NCI-H1930 (cell line): ENCODE measurements around the gene FAM3C.

Experiments
- DNase-seq, 2 experiments: peaks; one replicate each; lab custom pipeline; 2025; lab: John Stamatoyannopoulos, UW

The FAM3C gene

DNA sequence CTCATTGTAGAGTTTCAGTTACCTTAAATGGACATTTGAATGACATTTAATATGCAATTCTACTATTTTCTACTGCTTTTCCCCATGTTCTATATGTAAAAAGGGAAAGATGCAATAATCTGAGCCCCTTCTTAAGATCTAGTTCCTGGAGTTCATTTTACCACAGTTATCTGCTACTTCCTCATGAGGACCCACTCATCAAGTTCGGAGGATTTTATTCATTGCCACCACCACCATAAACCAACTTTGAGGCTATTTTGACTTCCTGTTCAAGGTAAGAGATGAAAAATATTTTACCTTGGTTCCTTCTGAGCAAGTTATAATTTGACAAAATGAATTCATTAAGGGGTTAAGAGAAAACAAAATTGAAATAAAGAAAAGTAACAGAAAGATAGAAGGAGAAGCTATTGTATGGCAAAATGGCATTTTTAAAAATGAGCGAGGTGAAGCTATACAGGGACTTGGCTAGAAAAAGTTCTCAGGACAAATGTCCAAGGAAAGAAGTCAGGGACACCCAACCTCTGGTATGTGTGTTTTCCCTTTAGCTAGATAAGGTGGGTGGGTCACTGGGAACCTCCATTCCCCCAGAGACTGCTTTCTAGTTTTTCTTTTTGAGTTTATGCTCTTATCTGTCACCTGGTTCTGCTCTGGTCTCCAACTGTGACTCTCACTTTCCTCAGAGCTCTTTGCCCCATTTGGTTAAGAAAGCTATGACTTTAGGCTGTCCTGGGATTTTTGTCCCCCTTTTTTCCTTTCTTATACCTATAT lies 14.9 kb upstream of the FAM3C start:
- no peak for DNase-seq

DNA sequence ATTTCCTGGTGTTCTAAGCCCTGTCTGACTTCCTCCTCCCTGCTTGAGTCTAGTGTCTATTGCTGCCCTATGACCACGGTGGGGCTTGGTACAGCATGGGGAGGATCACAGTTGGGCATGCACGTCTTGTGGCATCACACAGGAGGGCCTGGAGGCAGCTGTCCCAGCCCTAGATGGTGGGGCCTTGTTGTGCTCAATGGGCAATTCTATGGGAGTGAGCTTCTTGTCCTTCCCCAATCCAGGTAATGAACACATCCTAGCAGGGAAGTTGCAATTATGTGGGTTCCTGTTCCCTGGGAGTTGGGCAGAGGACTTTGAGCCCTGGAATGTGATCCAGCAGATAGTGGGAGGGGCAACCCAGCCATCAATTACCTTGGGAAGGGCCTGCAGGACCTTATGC lies 10.8 kb upstream of the FAM3C start:
- DNase-seq: no peak

DNA sequence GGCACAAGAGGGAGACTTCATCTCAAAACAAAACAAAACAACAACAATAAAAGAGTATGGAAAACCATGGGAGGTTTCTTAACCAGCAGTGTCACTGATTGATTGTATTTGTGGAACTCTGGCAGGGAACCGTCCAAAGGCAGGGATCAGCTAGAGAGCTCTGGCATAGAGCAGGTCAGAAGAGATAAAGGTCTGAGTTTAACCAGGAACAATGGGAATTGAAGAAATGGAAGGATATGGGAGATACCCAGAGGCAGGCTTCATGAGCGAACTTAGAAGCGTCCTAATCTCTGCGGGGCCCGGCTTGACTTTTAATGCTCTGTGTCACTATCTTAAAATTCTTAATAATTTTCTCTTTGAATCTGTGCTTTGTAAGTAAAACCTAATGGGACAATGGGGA lies 10.4 kb upstream of the FAM3C start:
- DNase-seq: no peak

DNA sequence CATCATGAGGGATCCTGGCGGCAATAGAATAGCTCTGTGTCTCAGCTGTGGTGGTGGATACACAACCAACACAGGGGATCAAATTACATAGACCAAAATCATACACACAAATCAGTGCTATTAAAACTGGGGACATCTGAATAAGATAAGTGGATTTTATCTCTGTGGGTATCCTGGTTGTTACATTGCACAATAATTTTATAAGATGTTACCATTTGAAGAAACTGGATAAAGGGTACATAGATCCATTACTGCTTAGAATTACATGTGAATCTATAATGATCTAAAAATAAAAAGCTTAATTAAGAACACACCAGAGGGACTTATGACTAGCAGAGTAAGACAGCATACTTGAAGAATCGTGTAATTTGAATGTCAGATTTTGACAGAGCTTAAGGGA lies 8.2 kb upstream of the FAM3C start:
- DNase-seq: no peak

DNA sequence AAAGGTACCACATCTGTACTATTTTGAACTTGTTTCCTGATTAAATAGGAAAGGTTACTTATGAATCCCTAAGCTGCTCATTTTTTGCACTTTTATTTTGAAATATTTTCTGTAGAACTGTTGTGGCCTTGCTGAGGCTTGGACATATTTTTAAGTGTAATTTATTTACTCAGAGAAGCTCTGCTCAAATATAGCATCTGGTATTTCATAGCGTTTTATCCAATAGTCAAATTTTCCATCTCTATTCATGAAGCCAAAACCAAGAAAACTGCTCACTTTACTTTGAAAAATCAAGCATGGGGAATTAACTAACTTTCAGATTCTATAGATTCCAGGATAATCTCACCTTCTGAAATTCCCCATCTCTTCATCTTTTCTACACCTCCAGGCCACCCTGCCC lies 6.6 kb upstream of the FAM3C start:
- DNase-seq: no peak

DNA sequence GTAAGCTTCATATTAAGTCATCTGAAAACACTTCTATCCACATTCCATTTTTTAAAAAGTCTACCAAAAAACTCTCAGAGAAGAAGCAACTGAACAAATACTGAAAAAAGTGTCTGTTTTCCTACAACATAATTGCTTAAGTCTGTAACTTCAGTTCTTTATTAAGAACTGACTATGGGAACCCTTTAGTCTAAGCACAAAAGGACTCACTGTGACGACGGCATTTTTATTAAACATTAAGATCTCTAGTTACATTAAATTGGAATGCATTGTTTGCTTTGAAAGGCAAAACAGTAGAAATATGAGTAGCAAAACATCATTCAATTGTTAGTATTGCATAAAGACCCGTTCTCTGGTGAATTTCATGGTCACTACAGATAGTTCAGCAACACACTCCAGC lies 5.8 kb upstream of the FAM3C start:
- peak; percentile 39 to 57 for DNase-seq

DNA sequence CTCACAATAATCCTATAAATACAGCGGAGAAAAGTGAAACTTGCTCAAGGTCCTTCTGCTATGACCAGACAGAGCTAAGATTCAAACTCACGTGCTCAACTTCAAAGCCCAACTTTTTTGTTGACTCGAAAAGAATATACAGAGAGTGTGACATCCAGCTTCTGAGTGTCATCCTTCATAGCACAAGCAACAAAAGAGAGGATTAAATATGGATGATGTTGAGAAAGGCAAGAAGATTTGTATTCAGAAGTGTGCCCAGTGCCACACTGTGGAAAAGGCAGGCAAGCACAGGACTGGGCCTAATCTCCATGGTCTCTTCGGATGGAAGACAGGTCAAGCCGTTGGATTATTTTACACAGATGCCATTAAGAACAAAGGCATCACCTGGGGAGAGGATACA lies 2.1 kb upstream of the FAM3C start:
- peak; percentile 12 to 16 for DNase-seq

DNA sequence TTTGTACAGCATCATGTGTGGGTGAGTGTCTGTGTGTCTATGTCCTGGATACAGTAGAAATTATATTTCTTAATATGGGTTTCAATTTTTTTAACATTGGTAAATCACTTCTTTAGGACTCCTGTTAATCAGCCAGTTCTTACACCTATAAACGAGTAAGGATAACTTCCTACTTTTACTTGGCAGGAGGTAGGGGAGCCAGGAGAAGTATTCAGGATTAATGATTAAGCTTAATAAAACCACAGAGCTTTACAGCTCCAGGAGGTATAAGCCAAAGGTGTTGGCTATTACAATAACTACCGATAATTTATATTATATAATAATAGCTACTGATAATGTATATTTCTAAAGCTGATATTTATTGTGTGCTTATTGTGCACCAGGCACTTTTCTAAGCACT lies 1.7 kb upstream of the FAM3C start:
- DNase-seq: no peak

DNA sequence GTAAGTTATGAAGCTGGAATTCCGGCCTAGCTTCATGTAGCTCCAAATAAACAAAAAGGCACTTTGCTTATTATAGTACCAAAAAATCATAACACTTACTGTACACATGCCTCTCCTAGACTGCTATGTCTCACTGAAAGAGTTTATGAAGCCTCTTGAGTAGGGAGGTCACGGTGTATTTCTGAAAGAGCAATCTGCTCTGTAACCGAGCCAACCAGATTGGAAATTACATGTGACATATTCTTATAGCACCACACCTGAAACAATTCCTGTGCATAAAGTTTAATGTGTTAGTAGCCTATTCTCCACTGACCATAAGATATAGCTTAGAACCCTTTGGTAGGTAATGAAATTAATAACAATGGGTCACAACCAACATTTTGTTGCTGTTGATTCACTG lies 1.3 kb upstream of the FAM3C start:
- DNase-seq: no peak

DNA sequence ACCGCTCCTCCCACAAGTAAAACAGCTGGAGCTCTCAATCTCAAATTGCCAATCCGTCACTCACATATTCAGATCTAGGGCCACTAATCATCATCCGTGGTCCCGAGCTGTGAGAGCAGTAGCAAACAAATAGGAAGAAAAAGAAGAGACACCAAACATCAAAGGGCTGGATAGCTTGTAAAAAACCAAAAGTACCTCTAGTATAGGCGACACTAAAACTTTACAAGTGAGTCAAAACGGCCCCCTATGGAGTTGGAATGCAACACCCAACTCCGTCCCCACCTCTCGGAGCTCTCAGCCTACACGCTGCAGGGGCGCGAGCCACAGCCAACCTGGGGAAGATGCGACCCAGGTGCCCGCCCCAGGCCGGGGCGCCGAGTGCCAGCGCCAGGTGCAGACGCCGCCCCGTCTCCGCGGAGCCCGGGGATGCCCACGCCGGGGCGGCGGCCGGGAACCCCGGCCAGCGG lies 581 bp downstream of the FAM3C start:
- no peak for DNase-seq

DNA sequence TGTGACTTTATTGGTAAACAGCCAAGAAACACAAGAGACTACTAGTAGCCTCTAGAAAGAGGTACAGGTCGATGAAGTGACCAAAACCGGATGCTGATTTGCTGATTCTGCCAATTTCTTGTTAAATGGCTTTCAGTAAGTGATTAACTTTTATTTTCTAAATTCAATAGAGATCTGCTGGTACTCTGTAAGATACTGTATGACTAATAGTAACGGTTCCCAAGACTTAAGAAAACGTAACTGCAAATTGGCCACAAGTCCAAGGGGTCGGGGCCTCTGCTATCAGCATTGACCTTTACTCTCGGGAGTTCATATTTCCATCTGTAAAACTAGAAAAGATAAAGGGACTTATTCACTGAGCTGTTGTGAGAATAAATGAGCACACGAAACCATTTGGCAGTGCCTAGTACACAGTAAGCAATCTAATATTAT lies 1.4 kb downstream of the FAM3C start:
- DNase-seq: no peak

DNA sequence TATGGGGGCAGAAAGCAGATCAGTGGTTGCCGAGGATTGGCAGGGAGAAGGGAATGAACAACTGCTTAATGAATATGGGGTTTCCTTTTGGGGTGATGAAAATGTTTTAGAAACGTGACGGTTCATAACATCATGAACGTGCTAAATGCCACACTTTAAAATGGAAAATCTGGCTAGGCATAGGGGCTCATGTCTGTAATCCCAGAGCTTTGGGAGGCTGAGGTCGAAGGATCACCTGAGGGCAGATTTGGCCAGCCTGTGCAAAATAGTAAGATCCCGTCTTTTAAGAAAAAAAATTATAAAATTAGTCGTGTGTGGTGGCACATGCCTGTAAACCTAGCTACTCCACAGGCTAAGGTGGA lies 3.1 kb downstream of the FAM3C start:
- DNase-seq: no peak

DNA sequence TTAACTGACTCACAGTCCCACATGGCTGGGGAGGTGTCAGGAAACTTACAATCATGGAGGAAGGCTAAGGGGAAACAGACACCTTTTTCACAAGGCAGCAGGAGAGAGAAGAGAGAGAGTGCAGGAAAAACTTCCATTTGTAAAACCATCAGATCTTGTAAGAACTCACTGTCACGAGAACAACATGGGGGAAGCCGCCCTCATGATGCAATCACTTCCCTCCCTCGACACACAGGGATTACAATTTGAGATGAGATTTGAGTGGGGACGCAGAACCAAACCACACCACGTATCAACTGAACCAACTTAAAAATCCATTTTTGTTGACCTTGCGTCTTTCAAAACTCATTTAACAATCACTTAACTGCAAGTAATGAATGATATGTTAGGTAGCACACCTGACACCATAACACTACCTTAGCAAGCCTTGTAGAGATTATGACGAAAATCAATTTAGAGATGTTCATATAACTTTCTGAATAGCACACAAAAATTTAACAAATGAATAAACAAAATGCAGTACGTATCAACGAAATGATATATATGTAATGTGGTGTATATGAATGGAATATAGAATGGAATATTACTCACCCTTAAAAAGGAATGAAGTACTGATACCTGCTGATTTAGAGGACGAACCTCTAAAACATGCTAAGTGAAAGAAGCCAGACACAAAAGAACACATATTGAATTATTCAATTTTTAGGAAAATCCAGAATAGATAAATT lies 3.7 kb downstream of the FAM3C start:
- DNase-seq: no peak

DNA sequence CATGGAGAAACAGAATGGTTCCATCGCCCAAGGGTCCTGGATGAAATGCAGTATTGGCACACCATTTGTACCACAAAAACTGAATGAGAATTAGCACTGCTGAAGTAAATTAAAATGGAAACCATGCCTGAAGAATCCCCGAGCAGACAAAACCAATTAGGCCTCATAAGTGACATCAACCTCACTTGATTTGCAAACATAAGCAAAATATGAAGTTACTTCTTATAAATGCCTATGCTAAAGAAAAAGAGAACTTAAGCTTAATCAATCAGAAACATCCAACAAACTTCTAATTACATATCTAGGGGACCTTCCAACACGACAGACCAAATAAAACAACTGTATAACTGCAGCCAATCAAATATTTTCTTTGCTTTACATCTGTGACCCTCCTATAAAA lies 4.4 kb downstream of the FAM3C start:
- DNase-seq: no peak

DNA sequence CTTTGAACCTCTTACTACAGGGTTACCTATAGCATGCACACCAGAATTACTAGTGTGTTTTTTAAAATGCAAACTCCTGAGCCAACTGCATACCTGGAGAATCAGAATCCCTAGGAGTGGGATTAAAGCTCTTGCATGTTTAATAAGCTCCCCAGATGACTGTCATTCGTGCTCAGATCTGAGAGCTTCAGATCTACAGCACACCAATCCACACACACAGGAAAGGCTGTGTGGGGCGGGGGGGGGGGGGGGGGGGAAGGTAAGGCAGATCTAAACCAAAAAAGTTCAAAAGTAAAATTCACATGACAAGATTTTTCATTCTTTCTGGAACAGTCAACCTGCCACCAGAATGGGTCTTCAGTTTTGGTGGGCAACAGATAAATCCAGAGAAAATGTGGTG lies 5.5 kb downstream of the FAM3C start:
- DNase-seq: no peak

DNA sequence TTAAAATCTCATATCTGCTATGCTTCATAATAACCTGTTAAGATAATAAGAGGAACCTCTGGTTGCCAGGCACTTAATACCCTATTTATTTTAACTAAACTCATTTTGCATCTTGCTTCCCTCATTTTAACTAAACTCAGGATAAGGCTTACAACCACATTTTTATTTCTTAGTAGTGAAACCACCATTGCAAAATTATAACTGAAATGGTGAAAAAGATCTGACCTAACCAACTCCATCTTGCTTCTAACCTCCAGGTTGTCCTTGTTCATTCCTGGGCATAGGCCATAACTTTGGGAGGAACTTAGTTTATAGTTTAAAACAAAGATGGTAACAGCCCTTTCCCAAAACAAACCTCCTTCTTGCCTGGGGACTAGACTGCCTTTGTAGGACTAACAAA lies 6.0 kb downstream of the FAM3C start:
- no peak for DNase-seq

DNA sequence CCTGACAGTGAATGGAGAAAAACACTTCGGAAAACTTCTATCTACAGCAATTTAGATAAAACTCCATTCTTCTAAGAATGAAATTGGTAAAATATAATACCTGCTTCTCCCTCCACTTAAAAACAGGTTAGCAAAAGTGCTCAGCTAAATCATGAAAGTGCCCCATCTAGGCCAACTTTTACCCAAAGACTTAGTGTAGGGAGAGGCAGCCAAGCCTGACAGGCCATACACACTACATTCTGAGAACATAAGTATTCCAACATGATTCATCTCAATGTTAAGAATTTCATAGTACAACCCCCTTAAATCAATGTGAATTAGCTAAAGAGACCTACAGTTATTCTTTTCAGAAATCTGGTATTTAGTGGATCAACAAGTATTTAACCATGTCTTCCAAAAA lies 7.2 kb downstream of the FAM3C start:
- DNase-seq: no peak

DNA sequence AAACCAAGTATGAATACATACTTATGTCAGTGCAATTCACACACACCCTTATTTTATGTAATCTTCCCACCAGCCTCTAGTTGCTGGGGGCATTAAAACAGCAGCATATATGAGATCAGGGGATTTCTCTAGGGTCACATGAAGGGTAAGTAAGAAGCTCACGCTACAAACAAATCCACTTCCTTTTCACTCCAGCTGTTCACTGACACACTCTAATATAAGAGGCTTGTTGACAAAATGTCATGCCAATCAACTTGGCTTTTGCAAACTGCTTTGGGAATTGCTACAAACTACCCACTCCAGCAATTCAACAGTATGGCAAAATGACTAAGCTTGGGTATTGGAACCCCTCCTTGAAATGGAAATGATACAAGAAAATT lies 10.3 kb downstream of the FAM3C start:
- DNase-seq: no peak

DNA sequence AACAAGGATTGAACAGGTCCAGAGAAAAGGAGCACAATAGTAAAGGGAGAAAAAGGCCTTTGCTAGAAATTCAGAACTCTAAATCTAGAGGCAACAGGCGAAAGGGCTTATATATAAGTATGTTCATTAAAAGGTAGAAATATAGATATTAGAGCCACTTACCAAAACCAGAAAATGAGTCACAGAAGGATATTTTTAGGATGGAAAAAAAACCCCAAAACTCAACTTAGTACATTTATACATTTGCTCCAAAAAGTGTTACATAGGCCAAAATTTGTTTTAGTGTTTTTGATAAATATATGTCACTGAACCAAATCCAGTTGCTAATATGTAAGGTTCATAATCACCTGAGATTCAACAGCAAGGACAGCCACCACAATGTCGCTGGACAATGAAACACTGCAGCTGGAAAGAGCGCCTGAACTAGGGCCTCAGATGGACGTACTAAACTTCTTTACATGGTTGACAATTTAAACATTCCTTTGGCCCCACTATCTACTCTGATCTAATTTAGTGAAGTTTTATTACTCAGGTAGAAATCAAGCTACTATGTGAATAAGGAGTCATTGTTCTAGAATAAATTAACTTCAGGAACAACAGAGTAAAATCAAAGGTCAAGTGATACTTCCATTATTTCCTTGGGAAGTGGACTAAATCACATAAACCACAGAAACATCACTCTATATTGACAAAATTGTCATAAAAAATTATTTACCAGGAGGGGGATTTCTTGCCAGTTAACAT lies 10.9 kb downstream of the FAM3C start:
- DNase-seq: no peak

DNA sequence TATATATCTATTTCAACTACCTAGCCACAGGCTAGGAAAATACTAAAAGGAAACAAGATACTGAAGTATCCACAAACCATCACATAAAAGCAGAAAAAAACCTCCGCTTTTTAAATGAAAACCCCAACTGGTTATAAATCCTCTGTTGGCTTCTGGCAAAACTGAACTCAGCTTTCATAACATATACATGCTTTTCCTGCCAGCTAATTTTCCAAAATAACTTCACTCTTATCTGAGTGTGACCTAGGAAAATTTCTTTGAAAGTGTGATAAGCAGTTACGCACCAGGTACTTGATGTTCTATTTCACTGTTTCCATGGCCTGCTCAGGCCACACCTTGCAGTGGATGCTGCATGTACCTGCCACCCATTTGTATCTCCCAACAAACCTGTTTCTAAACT lies 11.8 kb downstream of the FAM3C start:
- DNase-seq: no peak

DNA sequence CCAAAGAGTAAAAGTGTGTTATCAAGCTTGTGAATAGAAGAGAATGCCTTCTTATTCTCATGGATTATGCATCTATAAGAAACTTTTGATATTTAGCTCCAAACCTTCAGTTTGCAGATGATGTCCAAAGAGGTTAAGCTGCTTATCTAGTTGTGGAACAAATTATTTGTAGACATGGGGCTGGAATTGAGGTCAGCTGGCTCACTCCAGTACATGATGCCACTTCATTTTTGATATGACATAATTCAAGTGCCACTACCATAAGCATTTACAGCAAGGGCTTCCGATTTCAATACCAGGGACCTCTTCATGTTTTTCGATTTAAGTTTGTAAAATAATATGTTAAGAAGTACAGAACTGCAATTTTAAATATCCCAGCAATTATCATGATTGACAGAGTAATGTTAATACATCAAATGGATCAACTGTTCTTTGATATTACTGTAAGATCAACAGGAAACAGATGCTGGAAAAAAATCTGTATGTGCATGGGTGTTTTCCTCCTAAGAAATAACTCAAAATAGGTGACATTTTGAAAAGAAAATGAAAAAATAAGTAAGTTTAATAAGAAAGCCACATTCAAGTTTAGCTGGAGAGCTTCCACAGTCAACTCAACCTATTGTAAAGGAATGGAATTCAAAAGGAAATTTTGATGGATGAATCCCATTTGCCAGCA lies 12.7 kb downstream of the FAM3C start:
- no peak for DNase-seq

DNA sequence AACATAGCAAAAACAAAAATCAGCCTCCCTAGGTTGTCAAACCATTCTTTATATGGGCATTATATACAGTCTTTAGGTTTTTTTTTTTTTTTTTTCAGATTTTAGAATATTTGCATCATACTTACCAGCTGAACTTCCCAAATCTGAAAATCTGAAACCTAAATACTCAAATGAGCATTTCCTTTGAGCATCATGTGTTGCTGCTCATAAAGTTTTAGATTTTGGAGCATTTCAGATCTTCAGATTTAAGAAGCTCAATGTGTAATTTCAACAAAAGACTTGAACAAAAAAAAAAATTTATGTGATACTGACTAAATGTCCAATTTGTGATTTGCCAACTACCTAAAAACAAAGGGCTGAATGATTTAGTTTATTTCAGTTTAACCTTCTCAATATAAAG lies 13.6 kb downstream of the FAM3C start:
- DNase-seq: no peak

DNA sequence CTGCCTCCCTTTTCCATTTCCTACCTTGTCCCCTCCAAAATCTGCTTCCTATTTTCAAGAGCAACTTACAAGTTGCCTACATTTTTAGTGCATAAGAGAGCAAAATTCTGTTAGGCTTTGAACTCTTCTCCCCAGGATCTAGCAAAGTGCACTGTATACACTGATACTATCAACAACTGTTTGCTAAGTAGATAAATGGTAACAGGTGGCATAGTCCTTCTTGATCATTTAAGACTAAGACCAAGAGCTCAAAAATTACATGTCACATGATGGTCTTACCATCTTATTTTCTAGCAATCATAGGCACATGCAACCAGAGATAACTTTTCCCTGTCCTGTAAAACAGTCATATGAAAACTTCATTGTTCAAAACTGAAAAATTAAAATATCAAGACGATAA lies 16.2 kb downstream of the FAM3C start:
- no peak for DNase-seq
